ENCODE data around the gene SLC43A3.
"Not testable (repeated sequence)": the region's sequence is repeated elsewhere in the genome, so short reads cannot be mapped to it uniquely, and the experiment has no call there.

Gene SLC43A3

GRCh38 chr11:57409321-57410100 lies 17.4 kb downstream of the SLC43A3 start:
- Histone ChIP-seq H3K9me3 (replicated peaks; ENCODE audit: low read length) (no peaks in the 10 kb centered on the region), H3K4me3 (ENCODE audit: low read length) (no peak overlapping the region), H3K4me1 (ENCODE audit: control insufficient read depth, insufficient read depth, low read length) (peaks cover 11% of the 10 kb centered on the region), H3K36me3 (ENCODE audit: insufficient read depth, low read length) (peaks cover 40% of the 10 kb centered on the region), H3K4me2 (ENCODE audit: low read length) (no peak overlapping the region), H3K9ac (ENCODE audit: low read depth, low read length) (no peak overlapping the region), H3K27me3 (ENCODE audit: control insufficient read depth, insufficient read depth, low read length) (no peaks in the 10 kb centered on the region)

DNA sequence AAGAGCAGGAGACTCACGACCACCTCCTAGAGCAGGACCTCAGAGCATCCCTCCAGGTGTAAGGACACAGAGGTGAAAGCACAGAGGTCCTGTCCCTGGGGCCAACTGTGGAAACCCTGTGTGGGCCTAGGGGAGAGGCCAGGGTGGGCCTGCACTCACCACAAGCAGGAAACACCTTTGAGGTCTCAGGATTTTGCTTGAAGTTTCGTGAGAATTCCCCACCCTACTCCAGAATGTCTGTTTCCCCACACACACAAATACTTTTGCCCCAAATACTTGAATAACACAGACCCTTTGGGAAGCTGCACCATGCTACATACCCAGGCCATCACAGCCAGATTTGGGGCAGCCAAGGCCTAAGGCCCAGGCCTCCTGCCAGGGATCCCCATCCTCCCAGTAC lies 18.1 kb downstream of the SLC43A3 start:
- peaks cover 11% of the 10 kb centered on the region for H3K4me1 ChIP-seq (ENCODE audit: control insufficient read depth, insufficient read depth, low read length)
- no peaks in the 10 kb centered on the region for H3K27me3 ChIP-seq (ENCODE audit: control insufficient read depth, insufficient read depth, low read length)
- H3K9me3 ChIP-seq (replicated peaks; ENCODE audit: low read length), result no peaks in the 10 kb centered on the region
- H3K9ac ChIP-seq (ENCODE audit: low read depth, low read length), result no peak overlapping the region
- H3K4me2 ChIP-seq (ENCODE audit: low read length), result no peak overlapping the region
- H3K36me3 ChIP-seq (ENCODE audit: insufficient read depth, low read length), result peaks cover 35% of the 10 kb centered on the region
- H3K4me3 ChIP-seq (ENCODE audit: low read length), result no peak overlapping the region

DNA sequence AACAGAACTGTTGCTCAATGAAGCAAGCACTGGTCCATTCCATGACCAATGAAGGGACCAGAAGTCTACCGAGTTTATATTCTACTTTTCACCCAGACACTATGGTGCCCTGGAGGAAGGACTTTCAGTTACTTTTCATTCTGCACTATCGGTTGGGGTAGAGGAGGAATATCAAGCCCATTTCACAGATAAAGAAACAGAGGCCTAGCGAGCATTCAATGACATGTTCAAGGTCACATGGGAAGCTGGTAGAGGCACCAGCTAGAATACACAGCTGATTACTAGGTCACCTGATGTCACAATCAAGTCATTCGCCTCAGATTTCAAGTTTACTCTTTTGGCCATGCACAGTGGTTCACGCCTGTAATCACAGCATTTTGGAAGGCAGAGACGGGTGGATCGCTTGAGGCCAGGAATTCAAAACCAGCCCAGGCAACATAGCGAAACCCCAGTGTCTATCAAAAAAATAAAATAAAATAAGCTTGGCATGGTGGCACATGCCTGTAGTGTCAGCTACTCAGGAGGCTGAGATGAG lies 18.9 kb downstream of the SLC43A3 start:
- Histone ChIP-seq H3K27me3 (ENCODE audit: control insufficient read depth, insufficient read depth, low read length) (no peaks in the 10 kb centered on the region), H3K36me3 (ENCODE audit: insufficient read depth, low read length) (peaks cover 28% of the 10 kb centered on the region), H3K4me3 (ENCODE audit: low read length) (no peak overlapping the region), H3K9me3 (replicated peaks; ENCODE audit: low read length) (no peaks in the 10 kb centered on the region), H3K4me2 (ENCODE audit: low read length) (no peak overlapping the region), H3K9ac (ENCODE audit: low read depth, low read length) (no peak overlapping the region), H3K4me1 (ENCODE audit: control insufficient read depth, insufficient read depth, low read length) (peaks cover 11% of the 10 kb centered on the region)

GRCh38 chr11:57407010-57407920 lies 19.7 kb downstream of the SLC43A3 start:
- Histone ChIP-seq H3K4me3 (ENCODE audit: low read length) (no peak overlapping the region), H3K4me2 (ENCODE audit: low read length) (no peak overlapping the region), H3K36me3 (ENCODE audit: insufficient read depth, low read length) (peaks cover 26% of the 10 kb centered on the region), H3K4me1 (ENCODE audit: control insufficient read depth, insufficient read depth, low read length) (peaks cover 11% of the 10 kb centered on the region), H3K27me3 (ENCODE audit: control insufficient read depth, insufficient read depth, low read length) (no peaks in the 10 kb centered on the region), H3K9me3 (replicated peaks; ENCODE audit: low read length) (no peaks in the 10 kb centered on the region), H3K9ac (ENCODE audit: low read depth, low read length) (no peak overlapping the region)

GRCh38 chr11:57406337-57406904 lies 20.5 kb downstream of the SLC43A3 start:
- H3K9me3 ChIP-seq (replicated peaks; ENCODE audit: low read length), result no peaks in the 10 kb centered on the region
- no peak overlapping the region for H3K9ac ChIP-seq (ENCODE audit: low read depth, low read length)
- peaks cover 22% of the 10 kb centered on the region for H3K36me3 ChIP-seq (ENCODE audit: insufficient read depth, low read length)
- no peaks in the 10 kb centered on the region for H3K27me3 ChIP-seq (ENCODE audit: control insufficient read depth, insufficient read depth, low read length)
- H3K4me3 ChIP-seq (ENCODE audit: low read length), result no peak overlapping the region
- no peak overlapping the region for H3K4me2 ChIP-seq (ENCODE audit: low read length)
- peaks cover 11% of the 10 kb centered on the region for H3K4me1 ChIP-seq (ENCODE audit: control insufficient read depth, insufficient read depth, low read length)

GRCh38 chr11:57405271-57405860 lies 21.6 kb downstream of the SLC43A3 start:
- no peak overlapping the region for H3K4me2 ChIP-seq (ENCODE audit: low read length)
- H3K9ac ChIP-seq (ENCODE audit: low read depth, low read length), result no peak overlapping the region
- H3K9me3 ChIP-seq (replicated peaks; ENCODE audit: low read length), result no peaks in the 10 kb centered on the region
- H3K4me1 ChIP-seq (ENCODE audit: control insufficient read depth, insufficient read depth, low read length), result peaks cover 11% of the 10 kb centered on the region
- peaks cover under 1% of the 10 kb centered on the region for H3K27me3 ChIP-seq (ENCODE audit: control insufficient read depth, insufficient read depth, low read length)
- H3K4me3 ChIP-seq (ENCODE audit: low read length), result no peak overlapping the region
- peaks cover 19% of the 10 kb centered on the region for H3K36me3 ChIP-seq (ENCODE audit: insufficient read depth, low read length)

DNA sequence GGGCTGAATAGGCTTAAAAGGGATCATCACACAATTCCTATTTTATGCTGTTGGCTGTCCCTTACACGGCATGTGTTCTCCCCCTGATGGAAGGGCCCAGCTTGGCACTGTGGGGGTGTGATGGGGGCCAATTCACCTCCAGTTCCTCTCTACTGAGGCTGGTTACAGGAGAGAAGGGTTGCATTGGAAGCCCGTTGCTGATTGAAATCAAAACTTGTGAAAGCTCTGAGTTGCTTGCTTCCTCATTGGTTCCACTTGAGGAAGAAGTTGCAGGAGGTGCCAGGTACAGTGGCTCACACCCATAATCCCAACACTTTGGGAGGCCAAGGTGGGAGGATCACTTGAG lies 23.1 kb downstream of the SLC43A3 start:
- H3K4me2 ChIP-seq (ENCODE audit: low read length), result no peak overlapping the region
- no peak overlapping the region for H3K9ac ChIP-seq (ENCODE audit: low read depth, low read length)
- peaks cover 11% of the 10 kb centered on the region for H3K4me1 ChIP-seq (ENCODE audit: control insufficient read depth, insufficient read depth, low read length)
- H3K4me3 ChIP-seq (ENCODE audit: low read length), result no peak overlapping the region
- peaks cover 15% of the 10 kb centered on the region for H3K36me3 ChIP-seq (ENCODE audit: insufficient read depth, low read length)
- peaks cover 14% of the 10 kb centered on the region for H3K27me3 ChIP-seq (ENCODE audit: control insufficient read depth, insufficient read depth, low read length)
- H3K9me3 ChIP-seq (replicated peaks; ENCODE audit: low read length), result no peaks in the 10 kb centered on the region

DNA sequence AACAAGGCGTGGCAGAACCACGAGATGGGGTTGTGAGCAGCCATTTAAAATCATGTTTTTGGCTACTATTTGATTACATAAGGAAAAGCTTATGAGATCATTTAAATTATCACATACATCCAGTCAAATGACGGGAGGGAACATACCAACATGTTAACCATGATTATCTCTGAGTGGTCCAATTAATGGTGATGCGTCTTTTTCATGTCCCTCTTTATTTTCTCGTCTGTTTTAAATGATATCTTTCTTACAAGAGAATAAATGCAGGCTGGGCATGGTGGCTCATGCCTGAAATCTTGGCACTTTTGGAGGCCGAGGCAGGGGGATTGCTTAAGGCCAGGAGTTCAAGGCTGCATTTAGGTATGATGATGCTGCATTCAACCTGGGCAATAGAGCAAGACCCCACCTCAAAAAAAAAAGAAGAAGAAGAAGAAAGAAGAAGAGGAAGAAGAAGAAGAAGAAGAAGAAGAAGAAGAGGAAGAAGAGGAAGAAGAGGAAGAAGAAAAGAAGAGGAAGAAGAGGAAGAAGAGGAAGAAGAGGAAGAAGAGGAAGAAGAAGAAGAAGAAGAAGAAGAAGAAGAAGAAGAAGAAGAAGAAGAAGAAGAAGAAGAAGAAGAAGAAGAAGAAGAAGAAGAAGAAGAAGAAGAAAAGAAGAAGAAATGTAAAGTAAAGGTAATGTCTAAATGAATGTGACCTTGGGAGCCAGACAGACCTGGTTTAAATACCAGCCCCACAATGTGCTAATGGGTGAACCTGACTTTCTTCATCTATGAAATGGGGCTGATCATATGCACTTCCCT lies 23.7 kb downstream of the SLC43A3 start:
- H3K9me3 ChIP-seq (replicated peaks; ENCODE audit: low read length); H3K9ac ChIP-seq (ENCODE audit: low read depth, low read length); H3K4me3 ChIP-seq (ENCODE audit: low read length); H3K36me3 ChIP-seq (ENCODE audit: insufficient read depth, low read length); H3K4me2 ChIP-seq (ENCODE audit: low read length): not testable (repeated sequence)
- Histone ChIP-seq H3K27me3 (ENCODE audit: control insufficient read depth, insufficient read depth, low read length) (peaks cover 17% of the 10 kb centered on the region), H3K4me1 (ENCODE audit: control insufficient read depth, insufficient read depth, low read length) (peaks cover 11% of the 10 kb centered on the region)

DNA sequence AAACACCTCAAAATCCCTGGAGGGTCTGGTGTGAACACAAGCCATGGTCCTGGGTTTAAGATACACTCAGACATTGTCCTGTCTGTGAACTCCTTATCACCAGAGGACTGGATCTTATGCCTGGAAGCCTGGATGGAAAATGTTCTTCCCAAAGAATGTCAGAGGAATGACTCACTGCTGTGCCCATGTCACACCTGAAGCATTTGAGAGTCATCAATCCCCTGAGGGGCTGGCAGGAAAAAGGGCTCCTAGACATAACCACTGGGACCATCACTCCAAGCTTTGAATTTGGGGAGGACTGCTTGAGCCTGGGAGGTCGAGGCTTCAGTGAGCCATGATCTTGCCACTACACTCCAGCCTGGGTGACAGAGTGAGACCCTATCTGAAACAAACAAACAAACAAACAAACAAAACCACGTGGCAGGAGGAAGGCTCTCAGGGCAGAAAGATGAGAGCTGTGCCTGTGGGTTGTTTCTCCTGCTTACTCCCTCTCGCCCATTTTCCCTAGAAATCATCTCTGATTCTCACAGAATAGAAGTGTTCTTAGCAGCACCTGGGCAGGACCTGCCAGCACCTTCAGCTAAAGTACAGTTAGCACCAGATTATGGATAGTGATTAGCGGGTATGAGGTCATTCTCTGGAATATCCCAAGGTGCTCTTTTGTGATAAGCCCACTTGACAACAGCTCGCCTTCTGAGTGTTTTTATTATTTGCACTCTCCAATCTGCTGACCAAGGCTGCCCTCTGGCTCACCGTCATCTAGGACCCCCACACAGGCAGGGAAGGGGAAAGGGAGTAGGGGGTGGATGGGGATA lies 24.5 kb downstream of the SLC43A3 start:
- Histone ChIP-seq H3K36me3 (ENCODE audit: insufficient read depth, low read length) (peaks cover 2% of the 10 kb centered on the region), H3K9ac (ENCODE audit: low read depth, low read length) (no peak overlapping the region), H3K4me3 (ENCODE audit: low read length) (no peak overlapping the region), H3K4me2 (ENCODE audit: low read length) (no peak overlapping the region), H3K9me3 (replicated peaks; ENCODE audit: low read length) (no peaks in the 10 kb centered on the region), H3K4me1 (ENCODE audit: control insufficient read depth, insufficient read depth, low read length) (peaks cover 11% of the 10 kb centered on the region), H3K27me3 (ENCODE audit: control insufficient read depth, insufficient read depth, low read length) (peaks cover 24% of the 10 kb centered on the region)

DNA sequence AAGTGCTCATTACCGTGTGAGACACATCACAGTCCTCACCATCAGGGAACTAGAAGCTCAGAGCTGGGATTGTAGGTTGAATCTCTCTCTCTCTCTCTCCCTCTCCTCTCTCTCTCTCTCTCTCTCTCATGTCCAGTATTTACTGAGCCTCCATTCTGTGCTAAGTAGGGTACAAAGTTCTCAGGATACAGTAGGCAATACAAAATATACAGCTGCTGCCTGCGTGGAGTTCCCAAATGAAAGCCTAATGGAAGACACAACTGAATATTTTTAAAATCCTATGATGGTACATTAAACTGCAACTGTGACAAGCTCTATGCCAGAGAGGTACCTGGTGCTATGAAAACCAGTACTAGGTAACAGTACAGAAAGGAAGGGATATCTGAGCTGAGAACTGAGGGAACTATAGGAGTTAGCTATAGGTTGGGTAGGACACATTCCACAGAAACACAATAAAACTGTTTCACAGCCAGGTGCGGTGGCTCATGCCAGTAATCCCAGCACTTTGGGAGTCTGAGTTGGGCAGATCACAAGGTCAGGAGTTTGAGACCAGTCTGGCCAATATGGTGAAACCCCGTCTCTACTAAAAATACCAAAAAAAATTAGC lies 26.8 kb downstream of the SLC43A3 start:
- Histone ChIP-seq H3K27me3 (ENCODE audit: control insufficient read depth, insufficient read depth, low read length) (peaks cover 44% of the 10 kb centered on the region), H3K4me2 (ENCODE audit: low read length) (no peak overlapping the region), H3K9ac (ENCODE audit: low read depth, low read length) (no peak overlapping the region), H3K9me3 (replicated peaks; ENCODE audit: low read length) (no peaks in the 10 kb centered on the region), H3K4me1 (ENCODE audit: control insufficient read depth, insufficient read depth, low read length) (no peaks in the 10 kb centered on the region), H3K4me3 (ENCODE audit: low read length) (no peak overlapping the region), H3K36me3 (ENCODE audit: insufficient read depth, low read length) (no peaks in the 10 kb centered on the region)

Measured in skeletal muscle satellite cell (primary cell).